DND-41 (cell line): ENCODE data around the gene CRISPLD2.

Experiments
- ATAC-seq: fragments of 200-7000 bp; cut with Tn5 transposase; 3 replicates; pipeline ENCODE4 v1.9.1; 2021; ENCODE audit warnings: low read depth; ENCODE audit not compliant: insufficient read depth
- DNase-seq: peaks from one replicate; pipeline ENCODE4 v3.0.0-alpha.2; 2020
- H2AFZ ChIP-seq: 2 replicates; pipeline ENCODE4 v1.6.0; 2012; ENCODE audit warnings: low read depth, low read length
- H3K27ac ChIP-seq: 2 replicates; pipeline ENCODE4 v1.5.1; 2012; ENCODE audit warnings: low read length, inconsistent platforms
- H3K27me3 ChIP-seq: fragments of 200-600 bp; sonication (generic); 2 replicates; pipeline ENCODE4 v1.6.0; 2012; ENCODE audit warnings: low read length, mild to moderate bottlenecking, inconsistent platforms; ENCODE audit not compliant: insufficient read depth, poor library complexity
- H3K36me3 ChIP-seq: 2 replicates; pipeline ENCODE4 v1.5.1; 2012; ENCODE audit warnings: low read length, inconsistent platforms; ENCODE audit not compliant: insufficient read depth
- H3K4me1 ChIP-seq: 2 replicates; pipeline ENCODE4 v1.5.1; 2012; ENCODE audit warnings: mild to moderate bottlenecking, low read length; ENCODE audit not compliant: insufficient read depth
- H3K4me2 ChIP-seq: 2 replicates; pipeline ENCODE4 v1.6.0; 2012; ENCODE audit warnings: mild to moderate bottlenecking, moderate library complexity, low read length, inconsistent platforms; ENCODE audit not compliant: insufficient read depth
- H3K4me3 ChIP-seq, 2 experiments: fragments of 200-600 bp in 1 of 2; shearing (Covaris generic) in 1 of 2; 2 replicates each; pipeline ENCODE4 v1.5.1; 2012 to 2016; ENCODE audit warnings: inconsistent platforms in 2 of 2, low read length in 2 of 2, mild to moderate bottlenecking in 2 of 2, low read depth in 1 of 2, moderate library complexity in 1 of 2
- H3K79me2 ChIP-seq: 2 replicates; pipeline ENCODE4 v1.6.0; 2012; ENCODE audit warnings: low read length, inconsistent platforms; ENCODE audit not compliant: insufficient read depth
- H3K9ac ChIP-seq: 2 replicates; pipeline ENCODE4 v1.6.0; 2012; ENCODE audit warnings: low read depth, mild to moderate bottlenecking, inconsistent platforms, low read length, moderate library complexity
- H3K9me3 ChIP-seq: 2 replicates; pipeline ENCODE4 v1.5.1; 2012; ENCODE audit warnings: low read length, moderate library complexity, mild to moderate bottlenecking, inconsistent platforms; ENCODE audit not compliant: insufficient read depth, severe bottlenecking
- H4K20me1 ChIP-seq: 2 replicates; pipeline ENCODE4 v1.6.0; 2012; ENCODE audit warnings: low read length; ENCODE audit not compliant: insufficient read depth
- EZH2 ChIP-seq: IDR thresholded peaks from 3 replicates; pipeline ENCODE4 v1.6.1; 2012; ENCODE audit warnings: borderline replicate concordance, low read depth, mild to moderate bottlenecking, moderate library complexity, low read length, inconsistent platforms; ENCODE audit not compliant: severe bottlenecking
- TF ChIP-seq, protein P1 (sequence below): IDR thresholded peaks from 2 replicates; pipeline ENCODE4 v1.5.1; 2012; ENCODE audit warnings: borderline replicate concordance, low read length, moderate library complexity, mild to moderate bottlenecking; ENCODE audit not compliant: poor library complexity, severe bottlenecking; ENCODE audit errors: extremely low read depth

The CRISPLD2 gene

DNA sequence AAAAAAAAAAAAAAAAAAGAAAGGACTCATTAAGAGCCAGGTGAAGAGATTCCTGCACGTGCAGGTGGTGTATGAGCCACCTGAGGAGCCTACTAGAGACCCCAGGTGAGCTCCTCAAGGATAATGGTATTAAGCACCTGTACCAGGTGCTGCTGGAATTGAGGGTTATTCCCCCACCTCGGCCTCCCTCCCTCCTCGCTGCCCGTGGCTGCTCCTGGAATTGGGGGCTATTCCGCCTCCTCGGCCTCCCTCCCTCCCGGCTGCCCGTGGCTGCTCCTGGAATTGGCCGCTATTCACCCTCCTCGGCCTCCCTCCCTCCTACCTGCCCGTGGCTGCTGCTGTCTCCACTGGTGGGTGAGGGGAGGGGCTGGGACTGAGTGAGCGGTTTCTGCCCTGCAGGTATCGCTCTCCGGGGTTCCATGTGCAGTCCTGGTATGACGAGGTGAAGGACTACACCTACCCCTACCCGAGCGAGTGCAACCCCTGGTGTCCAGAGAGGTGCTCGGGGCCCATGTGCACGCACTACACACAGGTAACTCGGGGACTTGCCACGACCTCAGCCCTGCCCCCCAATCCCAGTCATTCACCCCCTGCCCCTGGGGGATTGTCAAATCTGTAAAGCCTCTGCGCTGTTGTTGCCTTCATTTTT is 29.3 kb downstream of the CRISPLD2 start:
- no peak for TF ChIP-seq EZH2
- TF ChIP-seq, protein P1, sequence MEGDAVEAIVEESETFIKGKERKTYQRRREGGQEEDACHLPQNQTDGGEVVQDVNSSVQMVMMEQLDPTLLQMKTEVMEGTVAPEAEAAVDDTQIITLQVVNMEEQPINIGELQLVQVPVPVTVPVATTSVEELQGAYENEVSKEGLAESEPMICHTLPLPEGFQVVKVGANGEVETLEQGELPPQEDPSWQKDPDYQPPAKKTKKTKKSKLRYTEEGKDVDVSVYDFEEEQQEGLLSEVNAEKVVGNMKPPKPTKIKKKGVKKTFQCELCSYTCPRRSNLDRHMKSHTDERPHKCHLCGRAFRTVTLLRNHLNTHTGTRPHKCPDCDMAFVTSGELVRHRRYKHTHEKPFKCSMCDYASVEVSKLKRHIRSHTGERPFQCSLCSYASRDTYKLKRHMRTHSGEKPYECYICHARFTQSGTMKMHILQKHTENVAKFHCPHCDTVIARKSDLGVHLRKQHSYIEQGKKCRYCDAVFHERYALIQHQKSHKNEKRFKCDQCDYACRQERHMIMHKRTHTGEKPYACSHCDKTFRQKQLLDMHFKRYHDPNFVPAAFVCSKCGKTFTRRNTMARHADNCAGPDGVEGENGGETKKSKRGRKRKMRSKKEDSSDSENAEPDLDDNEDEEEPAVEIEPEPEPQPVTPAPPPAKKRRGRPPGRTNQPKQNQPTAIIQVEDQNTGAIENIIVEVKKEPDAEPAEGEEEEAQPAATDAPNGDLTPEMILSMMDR, result no peak
- Histone ChIP-seq H3K9ac (no peak overlapping the region), H3K4me2 (no peak overlapping the region), H3K9me3 (no peaks in the 10 kb centered on the region), H3K27ac (no peak overlapping the region), H2AFZ (no peak overlapping the region), H3K36me3 (no peaks in the 10 kb centered on the region), H3K4me1 (no peaks in the 10 kb centered on the region), H3K79me2 (no peaks in the 10 kb centered on the region), H3K27me3 (no peaks in the 10 kb centered on the region), H3K4me3 (no peak overlapping the region), H4K20me1 (0 out of 2 replicates have a peak, but pooled peaks cover 3% of the 10 kb centered on the region)
- DNase-seq (no peak), ATAC-seq (no peak)

DNA sequence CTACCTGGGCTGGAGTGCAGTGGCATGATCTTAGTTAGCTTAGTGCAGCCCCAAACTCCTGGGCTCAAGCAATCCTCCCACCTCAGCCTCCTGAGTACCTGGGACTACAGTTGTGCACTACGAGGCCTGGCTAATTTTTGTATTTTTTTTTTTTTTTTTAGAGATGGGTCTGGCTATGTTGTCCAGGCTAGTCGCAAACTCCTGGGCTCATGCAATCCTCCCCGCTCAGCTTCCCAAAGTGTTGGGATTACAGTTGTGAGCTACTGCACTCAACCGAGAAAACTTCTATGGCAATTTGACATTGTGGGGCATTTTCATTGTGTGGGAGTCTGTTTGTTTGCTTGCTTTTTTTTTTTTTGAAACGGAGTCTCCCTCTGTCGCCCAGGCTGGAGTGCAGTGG is 30.0 kb downstream of the CRISPLD2 start:
- Histone ChIP-seq H4K20me1 (0 out of 2 replicates have a peak, but pooled peaks cover 3% of the 10 kb centered on the region), H3K4me1 (no peaks in the 10 kb centered on the region), H3K4me3 (no peak overlapping the region), H3K27me3 (no peaks in the 10 kb centered on the region), H3K36me3 (no peaks in the 10 kb centered on the region), H3K79me2 (no peaks in the 10 kb centered on the region), H2AFZ (no peak overlapping the region), H3K27ac (no peak overlapping the region), H3K9me3 (no peaks in the 10 kb centered on the region), H3K9ac (no peak overlapping the region), H3K4me2 (no peak overlapping the region)
- no peak for TF ChIP-seq EZH2
- TF ChIP-seq, protein P1, result no peak
- DNase-seq (no peak), ATAC-seq (no peak)

DNA sequence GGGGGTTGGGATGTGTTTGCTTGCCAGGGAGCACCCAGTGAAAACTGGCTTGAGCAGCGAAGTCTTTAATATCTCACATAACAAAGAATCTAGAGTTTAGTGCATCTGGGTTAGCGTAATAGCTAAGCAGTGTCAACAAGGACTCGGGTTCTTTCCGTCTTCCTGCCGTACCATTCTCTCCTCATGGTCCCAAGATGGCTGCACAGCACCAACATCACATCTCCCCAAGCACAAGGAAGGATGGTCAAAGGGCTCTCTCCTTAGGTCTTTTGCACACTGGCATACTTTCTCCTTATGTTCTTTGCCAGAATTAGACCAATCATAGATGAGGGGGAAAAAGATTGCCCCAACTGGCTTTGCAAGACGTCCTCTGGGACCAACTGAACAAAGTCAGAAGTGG is 30.9 kb downstream of the CRISPLD2 start:
- H3K4me2 ChIP-seq, result no peak overlapping the region
- no peak overlapping the region for H2AFZ ChIP-seq
- H3K79me2 ChIP-seq, result no peaks in the 10 kb centered on the region
- no peaks in the 10 kb centered on the region for H3K4me1 ChIP-seq
- H4K20me1 ChIP-seq, result no peaks in the 10 kb centered on the region
- ATAC-seq (no peak), DNase-seq (no peak)
- H3K27me3 ChIP-seq, result no peaks in the 10 kb centered on the region
- H3K9ac ChIP-seq, result no peak overlapping the region
- H3K9me3 ChIP-seq, result no peaks in the 10 kb centered on the region
- no peaks in the 10 kb centered on the region for H3K36me3 ChIP-seq
- TF ChIP-seq, protein P1, result no peak
- TF ChIP-seq EZH2, result no peak
- H3K27ac ChIP-seq, result no peak overlapping the region
- H3K4me3 ChIP-seq, result no peak overlapping the region
